Measurements from ENCODE around the gene MIOS.

GRCh38 chr7:7554021-7554432 lies 12.7 kb upstream of the MIOS start:
- TF ChIP-seq CTCF (IDR thresholded peaks at IDR 0.05; ENCODE audit: low read depth, low read length, missing input control) (no peak), FOXA2 (IDR thresholded peaks at IDR 0.05) (no peak), NR2F2 (IDR thresholded peaks at IDR 0.05) (no peak), HNF4A (conservative IDR thresholded peaks at IDR 0.05) (no peak), ZBTB33 (IDR thresholded peaks at IDR 0.05) (no peak), GABPA (IDR thresholded peaks at IDR 0.05 in 1 of 2, conservative IDR thresholded peaks at IDR 0.05 in 1 of 2) (no peak), MAX (IDR thresholded peaks at IDR 0.05) (no peak), SP1 (IDR thresholded peaks at IDR 0.05) (no peak), YY1 (IDR thresholded peaks at IDR 0.05) (no peak), RXRA (IDR thresholded peaks at IDR 0.05) (no peak), JUND (IDR thresholded peaks at IDR 0.05) (no peak), TAF1 (conservative IDR thresholded peaks at IDR 0.05) (no peak)
